Skin of body (tissue), 2 donors: ENCODE results near the gene CD22. TPM values are rescaled to one million over a fixed set of nuclear protein-coding genes. Genes with fewer than 3 reads are reported as not detected.

Experiments
- DNase-seq: peaks from one replicate; lab custom pipeline; 2025; lab: John Stamatoyannopoulos, UW
- total RNA-seq: library from RNA; depleted of rRNA; stranded (reverse); fragments of >200 nt; gene quantifications from one replicate; pipeline ENCODE4 v1.2.3, GENCODE V29; 2014

Gene CD22
- total RNA-seq, 1 donor from 2014 or later = 0.99 TPM

DNA sequence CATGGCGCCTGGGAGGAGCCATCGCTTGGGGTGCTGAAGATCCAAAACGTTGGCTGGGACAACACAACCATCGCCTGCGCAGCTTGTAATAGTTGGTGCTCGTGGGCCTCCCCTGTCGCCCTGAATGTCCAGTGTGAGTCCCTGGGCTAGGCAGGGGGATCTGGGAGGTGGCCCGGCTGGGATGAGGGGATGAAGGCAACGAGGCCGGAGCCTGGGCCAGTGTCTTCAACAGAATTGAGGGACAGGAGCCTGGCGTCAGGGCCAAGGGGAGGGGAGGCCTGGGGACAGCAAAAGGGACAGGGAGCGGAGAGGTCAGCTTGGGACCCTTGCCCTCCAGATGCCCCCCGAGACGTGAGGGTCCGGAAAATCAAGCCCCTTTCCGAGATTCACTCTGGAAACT is 12.0 kb downstream of the CD22 start:
- DNase-seq = no peak

DNA sequence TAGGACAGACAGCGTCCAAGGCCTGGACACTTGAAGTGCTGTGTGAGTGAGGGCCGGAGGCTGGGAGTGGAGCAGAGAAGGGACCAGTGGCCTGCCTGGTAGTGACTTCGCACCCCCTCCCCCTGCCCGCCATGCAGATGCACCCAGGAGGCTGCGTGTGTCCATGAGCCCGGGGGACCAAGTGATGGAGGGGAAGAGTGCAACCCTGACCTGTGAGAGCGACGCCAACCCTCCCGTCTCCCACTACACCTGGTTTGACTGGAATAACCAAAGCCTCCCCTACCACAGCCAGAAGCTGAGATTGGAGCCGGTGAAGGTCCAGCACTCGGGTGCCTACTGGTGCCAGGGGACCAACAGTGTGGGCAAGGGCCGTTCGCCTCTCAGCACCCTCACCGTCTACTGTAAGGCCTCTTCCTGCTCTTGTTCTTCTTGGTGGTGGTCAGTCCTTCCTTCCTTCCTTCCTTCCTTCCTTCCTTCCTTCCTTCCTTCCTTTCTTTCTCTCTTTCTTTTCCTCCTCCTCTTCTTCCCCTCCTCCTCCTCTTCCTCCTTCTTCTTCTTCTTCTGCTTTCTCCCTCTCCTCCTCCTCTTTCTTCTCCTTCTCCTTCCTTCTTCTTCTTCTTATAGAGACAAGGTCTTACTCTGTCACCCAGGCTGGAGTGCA is 12.7 kb downstream of the CD22 start:
- DNase-seq = no peak

DNA sequence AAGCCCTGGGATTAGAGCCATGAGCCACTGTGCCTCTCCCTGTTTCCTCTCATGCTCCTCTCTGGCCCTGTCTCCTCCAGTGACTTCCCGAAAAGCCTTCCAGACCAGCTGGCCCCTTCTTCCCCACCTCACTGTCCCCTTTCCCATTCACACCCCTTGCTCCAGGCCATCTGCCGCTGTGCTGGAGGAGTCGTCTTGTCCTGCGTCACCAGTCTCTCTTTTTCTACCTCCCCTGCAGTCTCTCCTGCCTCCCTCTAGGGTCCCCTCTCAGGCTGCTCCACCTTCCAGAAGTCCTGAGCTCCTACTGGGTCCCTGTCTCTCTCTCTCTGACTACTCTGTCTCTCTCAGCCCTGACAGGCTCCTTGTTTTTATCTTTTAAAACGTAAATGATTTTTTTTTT is 13.4 kb downstream of the CD22 start:
- DNase-seq = no peak

DNA sequence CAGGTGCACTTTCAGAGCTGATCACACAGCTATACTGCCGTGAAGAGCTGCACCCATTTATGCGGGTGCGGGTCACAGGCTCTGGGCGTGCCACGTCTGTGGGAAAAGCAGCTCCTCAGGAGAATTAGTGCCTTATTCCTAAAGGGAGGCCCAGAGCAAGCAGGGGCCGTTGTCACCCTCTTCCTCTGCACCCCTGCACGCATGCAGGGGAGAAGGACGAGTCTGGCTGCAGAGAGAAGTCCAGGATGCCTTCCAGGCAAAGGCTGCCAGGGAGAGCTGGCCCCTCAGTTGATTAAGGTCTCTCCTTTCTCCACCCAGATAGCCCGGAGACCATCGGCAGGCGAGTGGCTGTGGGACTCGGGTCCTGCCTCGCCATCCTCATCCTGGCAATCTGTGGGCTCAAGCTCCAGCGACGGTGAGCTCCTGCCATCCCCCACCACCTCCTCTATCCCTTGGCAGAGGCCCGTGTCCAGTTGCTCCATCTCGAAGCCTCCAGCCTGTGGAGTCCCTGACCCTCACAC is 15.6 kb downstream of the CD22 start:
- no peak for DNase-seq

DNA sequence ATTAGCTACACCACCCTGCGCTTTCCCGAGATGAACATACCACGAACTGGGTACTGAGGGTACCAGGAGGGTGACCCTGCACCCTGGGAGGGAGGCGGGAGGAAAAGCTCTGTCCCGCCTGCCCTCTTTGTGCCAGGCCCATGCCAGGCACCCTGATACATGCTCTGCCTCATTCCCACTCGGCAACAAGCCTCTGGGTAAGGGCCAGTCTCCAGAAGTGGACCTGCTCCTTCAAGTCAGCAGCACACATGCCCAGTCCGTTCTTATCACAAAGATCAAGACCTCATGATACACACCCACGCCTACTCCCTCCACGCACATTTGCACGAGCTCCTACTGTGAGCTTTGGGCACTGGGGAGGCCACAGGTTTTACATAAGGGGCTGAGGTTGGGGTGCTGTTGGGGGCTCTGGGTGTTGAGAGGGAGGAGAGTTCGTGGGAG is 16.7 kb downstream of the CD22 start:
- DNase-seq = no peak

DNA sequence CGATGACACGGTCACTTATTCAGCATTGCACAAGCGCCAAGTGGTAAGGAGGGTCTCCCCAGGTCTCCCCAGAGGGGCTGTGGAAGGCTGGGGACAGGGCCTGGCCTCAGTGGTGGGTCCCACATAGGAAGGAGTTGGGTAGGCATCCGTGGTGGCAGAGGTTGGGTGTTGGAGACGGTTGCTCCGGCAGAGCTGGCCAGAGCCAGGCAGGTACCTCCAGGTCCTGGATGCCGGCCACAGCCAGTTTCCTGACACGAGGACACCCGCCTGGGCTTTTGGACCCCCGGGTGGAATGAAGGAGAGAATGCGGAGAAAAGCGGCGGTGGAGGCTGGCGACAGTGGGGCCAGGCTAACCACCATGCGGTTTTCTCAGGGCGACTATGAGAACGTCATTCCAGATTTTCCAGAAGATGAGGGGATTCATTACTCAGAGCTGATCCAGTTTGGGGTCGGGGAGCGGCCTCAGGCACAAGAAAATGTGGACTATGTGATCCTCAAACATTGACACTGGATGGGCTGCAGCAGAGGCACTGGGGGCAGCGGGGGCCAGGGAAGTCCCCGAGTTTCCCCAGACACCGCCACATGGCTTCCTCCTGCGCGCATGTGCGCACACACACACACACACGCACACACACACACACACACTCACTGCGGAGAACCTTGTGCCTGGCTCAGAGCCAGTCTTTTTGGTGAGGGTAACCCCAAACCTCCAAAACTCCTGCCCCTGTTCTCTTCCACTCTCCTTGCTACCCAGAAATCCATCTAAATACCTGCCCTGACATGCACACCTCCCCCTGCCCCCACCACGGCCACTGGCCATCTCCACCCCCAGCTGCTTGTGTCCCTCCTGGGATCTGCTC is 17.4 kb downstream of the CD22 start:
- DNase-seq = no peak

DNA sequence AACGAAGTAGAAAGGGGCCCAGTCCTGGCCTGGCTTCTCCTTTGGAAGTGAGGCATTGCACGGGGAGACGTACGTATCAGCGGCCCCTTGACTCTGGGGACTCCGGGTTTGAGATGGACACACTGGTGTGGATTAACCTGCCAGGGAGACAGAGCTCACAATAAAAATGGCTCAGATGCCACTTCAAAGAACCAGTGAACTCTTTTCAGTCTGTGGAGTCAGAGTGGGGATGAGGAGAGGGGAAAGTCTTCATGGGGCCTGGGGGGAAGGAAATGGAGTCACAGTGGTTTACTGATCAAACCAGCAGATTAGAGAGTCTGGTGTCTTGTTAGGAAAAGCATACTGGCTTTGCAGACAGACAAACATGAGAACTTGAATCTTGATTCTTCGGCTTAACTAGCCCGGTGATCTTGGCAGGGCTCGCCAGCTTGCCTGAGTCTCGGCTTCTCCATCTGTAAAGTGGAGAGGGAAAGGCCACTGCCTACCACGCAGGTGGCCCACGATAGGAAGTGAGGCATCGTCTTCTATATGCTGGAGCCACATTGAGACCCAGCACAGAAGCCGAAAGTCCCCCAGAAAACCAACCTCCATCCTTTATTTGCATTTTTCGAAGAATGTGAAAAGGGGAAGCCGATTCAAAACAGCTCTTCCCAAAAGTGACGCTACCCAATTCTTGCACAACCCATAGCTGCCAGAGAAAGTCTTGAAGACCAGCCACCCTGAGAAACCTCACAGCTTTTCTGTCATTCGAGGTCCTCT is 18.4 kb downstream of the CD22 start, which contains the start of gene FFAR1:
FFAR1 (plus strand) TSS at position 732 of the 759 bp plus-strand sequence. CDS start 3,650 bp downstream, outside the sequence.
- no peak for DNase-seq

DNA sequence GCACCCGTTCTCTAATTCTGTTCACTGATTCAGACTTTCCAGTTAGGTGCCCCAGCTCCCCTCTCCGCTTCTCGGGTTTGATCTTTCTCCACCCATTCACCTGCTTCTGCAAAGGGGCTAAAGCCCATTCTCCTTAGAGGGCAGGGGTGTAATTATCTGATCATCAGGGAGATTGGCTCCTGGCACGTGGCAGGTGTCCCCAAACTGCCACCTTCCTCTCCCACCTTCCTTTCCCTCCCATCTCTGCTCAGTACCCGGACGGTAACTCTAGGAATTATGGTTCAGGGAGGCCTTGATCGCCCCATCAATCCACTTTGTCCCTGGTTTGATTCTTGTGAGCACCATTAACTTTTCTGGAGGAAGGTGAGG is 18.9 kb downstream of the CD22 start:
- DNase-seq = no peak

DNA sequence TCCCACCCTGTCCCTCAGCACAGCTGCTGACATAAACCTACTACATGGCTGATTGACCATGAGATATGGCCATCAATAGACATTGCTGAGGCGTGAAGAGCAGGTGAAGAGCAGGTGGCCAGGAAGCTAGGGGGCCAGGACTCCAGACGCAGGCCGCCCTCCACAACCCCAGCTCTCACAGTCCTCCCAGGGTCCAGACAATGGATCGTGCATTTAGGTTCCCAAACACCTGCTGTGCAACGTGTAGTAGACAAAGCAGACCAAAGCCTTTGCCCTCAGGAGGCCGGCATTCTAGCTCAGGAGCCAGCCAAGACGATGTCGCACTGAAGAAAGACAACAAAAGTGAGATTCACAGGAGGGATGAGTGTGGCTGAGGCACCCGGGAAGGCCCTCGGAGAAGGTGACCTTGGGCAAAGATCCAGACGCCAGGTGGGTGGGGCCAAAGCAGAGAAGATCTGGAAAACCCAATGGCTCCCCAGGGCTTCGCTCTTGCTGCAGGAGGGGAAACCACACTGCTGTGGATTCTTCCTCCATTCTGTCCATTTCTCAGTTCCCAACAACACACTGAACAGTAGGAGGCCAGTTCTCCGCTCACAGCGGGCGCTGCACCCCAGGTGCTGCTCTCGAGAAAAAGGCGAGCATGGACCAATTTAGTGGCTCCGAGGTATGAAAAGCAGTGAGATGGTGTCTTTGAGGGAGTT is 20.1 kb downstream of the CD22 start:
- no peak for DNase-seq

DNA sequence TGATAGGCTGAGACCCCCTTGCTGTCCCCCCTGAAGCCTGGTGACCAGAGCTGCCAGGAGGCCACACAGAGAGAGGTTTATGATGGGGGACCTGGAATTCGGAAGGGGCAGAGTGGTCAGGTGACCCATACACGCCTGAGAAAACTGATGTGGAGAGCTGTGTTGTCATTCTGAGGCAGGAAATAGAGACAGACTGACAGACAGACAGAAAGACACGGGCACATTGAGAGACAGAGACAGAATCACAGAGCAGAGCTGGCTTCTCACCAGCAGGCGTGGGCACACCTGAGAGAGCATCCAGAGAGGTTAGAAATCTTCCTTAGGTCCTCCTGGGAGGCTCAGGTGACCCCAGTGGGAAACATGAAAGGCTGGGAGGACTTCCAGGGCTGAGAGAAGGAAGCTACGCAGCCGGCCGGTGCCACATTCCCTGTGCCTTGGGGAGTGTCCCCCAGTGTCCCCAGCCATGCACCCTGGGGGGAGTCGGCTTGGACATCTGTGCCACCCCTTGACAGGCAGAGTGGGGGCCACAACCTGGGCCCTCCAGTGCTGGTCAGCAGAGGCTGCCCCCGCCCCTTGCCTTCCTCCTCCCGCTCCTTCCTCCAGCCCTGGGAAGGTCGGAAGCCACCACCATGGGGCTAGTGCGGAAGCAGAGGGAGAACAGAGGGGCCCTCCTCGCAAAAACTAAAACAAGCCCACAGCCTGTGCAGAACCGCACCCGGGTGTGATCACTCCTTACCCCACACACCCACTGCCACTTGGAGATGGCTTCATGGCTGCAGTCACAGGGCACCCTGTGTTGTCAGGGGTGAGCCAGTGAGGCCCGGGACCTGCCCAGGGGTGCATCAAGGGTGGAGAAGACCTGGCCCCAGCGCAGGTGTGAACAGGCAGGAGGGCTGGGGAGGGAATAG is 20.9 kb downstream of the CD22 start:
- no peak for DNase-seq

DNA sequence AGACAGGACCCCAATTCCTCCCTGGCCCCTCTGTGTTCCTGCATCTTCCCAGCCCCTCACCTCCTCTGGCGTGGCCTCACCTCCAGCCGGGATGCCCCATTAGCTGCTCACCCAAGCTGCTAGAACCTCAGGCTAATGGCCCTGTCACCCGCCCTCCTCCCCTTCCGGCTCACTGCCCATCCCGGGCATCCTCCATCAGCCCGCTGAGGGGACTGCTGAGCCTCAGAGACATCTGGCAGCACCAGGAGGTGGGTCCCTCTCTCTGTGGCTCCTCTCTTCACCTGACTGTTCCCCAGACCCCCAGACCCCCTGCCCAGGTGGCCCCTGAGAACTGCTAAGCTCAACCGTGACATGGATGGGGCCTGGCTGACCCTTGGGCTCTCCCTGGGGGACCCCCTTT is 21.6 kb downstream of the CD22 start:
- DNase-seq = no peak

DNA sequence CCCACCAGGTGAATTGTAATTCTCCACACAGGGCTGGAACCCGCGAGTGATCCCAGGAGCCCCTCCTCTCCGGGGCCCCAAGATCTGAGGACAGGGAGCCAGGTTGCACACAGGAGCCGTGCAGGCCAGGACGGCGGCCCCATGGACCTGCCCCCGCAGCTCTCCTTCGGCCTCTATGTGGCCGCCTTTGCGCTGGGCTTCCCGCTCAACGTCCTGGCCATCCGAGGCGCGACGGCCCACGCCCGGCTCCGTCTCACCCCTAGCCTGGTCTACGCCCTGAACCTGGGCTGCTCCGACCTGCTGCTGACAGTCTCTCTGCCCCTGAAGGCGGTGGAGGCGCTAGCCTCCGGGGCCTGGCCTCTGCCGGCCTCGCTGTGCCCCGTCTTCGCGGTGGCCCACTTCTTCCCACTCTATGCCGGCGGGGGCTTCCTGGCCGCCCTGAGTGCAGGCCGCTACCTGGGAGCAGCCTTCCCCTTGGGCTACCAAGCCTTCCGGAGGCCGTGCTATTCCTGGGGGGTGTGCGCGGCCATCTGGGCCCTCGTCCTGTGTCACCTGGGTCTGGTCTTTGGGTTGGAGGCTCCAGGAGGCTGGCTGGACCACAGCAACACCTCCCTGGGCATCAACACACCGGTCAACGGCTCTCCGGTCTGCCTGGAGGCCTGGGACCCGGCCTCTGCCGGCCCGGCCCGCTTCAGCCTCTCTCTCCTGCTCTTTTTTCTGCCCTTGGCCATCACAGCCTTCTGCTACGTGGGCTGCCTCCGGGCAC is 22.6 kb downstream of the CD22 start:
- DNase-seq = no peak

DNA sequence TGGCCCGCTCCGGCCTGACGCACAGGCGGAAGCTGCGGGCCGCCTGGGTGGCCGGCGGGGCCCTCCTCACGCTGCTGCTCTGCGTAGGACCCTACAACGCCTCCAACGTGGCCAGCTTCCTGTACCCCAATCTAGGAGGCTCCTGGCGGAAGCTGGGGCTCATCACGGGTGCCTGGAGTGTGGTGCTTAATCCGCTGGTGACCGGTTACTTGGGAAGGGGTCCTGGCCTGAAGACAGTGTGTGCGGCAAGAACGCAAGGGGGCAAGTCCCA is 23.1 kb downstream of the CD22 start:
- DNase-seq = no peak

DNA sequence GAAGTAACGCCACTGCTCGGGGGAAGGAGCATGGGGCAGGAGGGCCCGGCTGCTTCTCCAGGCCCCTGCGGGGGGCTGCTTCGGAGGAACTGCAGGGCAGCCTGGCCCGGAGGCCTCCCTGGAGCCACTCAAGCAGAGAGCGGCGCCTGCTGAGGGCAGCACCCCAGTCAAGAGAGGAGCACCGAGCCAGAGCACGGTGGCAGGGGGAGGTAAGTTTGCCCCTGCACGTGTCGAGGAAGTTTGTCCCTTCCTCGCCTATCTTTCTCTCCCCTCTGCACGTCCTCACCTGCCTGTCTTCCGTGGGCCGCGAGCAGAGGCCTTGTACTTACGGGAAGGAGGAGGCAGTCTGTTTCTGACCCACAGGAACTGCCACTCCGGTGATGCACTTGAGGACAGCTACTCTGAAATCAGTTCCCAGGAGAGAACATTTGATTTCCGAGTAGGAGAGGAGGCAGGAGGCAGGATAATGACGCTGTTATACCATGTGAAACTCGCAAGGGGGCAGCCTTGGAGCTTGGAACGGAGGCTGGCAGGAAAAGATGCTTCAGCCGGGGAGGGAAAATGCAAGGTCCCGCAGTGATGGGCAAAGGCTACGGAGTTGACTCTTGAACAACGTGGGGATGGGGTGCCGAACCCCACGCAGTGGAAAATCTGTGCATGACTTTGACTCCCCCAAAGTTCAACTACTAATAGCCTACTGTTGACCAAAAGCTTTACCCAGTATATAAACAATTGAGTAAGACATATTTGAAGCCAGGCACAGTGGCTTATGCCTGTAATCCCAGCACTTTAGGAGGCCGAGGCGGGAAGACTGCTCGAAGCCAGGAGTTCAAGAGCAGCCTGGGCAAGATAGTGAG is 23.7 kb downstream of the CD22 start:
- peak; percentile 60 for DNase-seq

DNA sequence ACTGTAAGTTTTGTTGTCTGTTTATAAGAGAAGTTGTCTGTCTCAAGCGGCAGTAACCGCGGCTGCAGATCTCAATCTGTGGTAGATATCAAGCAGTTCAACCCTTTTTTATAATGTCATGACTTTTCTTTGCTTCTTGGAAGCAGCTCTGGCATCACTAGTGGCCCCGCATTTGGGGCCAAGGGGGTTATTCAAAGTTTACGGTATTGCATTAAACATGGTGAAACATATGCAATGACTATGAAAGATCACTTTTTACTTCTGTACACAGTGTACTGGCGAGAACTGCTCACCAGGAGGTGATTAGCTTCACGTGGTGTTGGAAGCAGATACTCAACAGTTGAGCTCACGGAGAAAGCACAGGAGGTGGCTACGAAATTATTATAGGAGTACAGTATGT is 24.6 kb downstream of the CD22 start:
- no peak for DNase-seq

DNA sequence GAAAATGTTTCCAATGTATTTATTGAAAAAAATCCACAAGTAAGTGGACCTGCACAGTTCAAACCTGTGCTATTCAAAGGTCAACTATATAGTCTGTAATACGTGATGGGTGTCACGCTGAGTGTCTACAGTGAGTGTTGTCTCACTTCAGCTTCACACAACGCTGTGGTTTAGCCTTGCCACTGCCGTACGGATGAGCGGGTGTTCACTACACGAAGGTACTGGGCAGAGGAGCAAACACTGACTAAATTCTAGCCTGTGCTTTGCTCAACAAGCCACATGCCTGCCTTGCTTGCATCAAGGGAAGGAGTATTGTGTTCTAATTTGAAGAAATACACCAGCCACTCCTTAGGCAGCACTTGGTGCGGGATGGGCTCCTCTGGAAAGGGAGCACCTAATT is 25.9 kb downstream of the CD22 start:
- DNase-seq = no peak

DNA sequence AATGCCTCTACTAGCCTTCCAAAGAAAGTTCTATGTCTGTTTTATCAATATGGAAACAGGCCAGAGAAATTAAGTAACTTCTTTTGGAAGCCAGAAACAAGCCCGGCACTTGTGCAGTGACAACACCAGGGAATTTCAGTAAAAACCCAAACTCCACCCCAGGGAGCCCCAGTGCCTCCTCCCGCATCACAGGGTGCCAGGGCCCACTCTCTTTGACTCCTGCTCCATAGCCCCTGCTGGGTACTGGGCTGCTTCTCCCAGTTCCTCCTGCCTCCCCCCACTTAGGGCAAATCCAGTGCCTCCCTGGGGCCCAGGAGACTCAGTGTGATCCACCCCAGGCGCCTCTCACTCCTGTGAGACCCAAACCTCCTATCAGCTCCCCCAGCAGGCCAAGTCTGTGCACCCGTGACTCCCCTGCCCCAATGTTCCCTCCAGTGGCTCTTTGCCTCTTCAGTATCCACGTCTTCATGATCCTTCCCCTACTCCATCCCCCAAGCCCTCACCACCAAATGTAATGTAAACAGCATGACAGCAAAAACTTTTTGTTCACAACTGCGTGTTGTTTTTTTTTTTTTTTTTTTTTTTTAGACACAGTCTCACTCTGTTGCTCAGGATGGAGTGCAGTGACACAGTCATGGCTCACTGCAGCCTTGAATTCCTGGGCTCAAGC is 26.9 kb downstream of the CD22 start:
- DNase-seq = no peak
